Retina (tissue), 1 donor: ENCODE data around the gene RBM5.

Source experiments
- DNase-seq: peaks from one replicate; pipeline ENCODE4 v3.0.0-alpha.2; 2016

Gene RBM5

GRCh38 chr3:50163572-50164455 is 75.1 kb downstream of the RBM5 start:
- DNase-seq = no peak

GRCh38 chr3:50164481-50164880 is 75.8 kb downstream of the RBM5 start:
- DNase-seq = no peak

GRCh38 chr3:50164984-50165909 is 76.5 kb downstream of the RBM5 start:
- peak; percentile 31 for DNase-seq

- peak; percentile 54 for DNase-seq
Observed at GRCh38 chr3:50165910-50166538, 77.3 kb downstream of the RBM5 start.

GRCh38 chr3:50166620-50167019 is 77.9 kb downstream of the RBM5 start:
- peak; percentile 56 for DNase-seq

GRCh38 chr3:50167069-50167840 is 78.5 kb downstream of the RBM5 start:
- no peak for DNase-seq

- no peak for DNase-seq
Observed at GRCh38 chr3:50167841-50168209, 79.1 kb downstream of the RBM5 start.

GRCh38 chr3:50168388-50168787 is 79.7 kb downstream of the RBM5 start:
- DNase-seq = no peak
